CD14-positive monocyte (primary cell): Measurements from ENCODE around the gene GAPVD1. TPM values are rescaled to one million over a fixed set of nuclear protein-coding genes. Genes with fewer than 3 reads are reported as not detected.

ENCODE experiments used
- DNase-seq, 3 donors: peaks; one replicate each; pipeline ENCODE4 v3.0.0-alpha.2; 2011 to 2022
- H2AFZ ChIP-seq: 2 replicates; pipeline ENCODE4 v1.6.0; 2012; ENCODE audit warnings: mild to moderate bottlenecking, low read depth, low read length, inconsistent platforms; ENCODE audit not compliant: insufficient read depth, poor library complexity, severe bottlenecking
- H3K27ac ChIP-seq, 2 donors: 1 replicate in 1 of 2; 2 replicates in 1 of 2; pipeline ENCODE4 v1.5.1; 2012 to 2013; ENCODE audit warnings: low read length in 2 of 2, control low read depth in 1 of 2, inconsistent platforms in 1 of 2, low read depth in 1 of 2, mild to moderate bottlenecking in 1 of 2
- H3K27me3 ChIP-seq, 2 donors: one replicate each; pipeline versions ENCODE4 v1.6.0 to v1.6.1; 2011 to 2013; ENCODE audit warnings: low read length in 2 of 2; ENCODE audit not compliant: control insufficient read depth in 2 of 2, insufficient read depth in 2 of 2
- H3K36me3 ChIP-seq, 2 donors: replicated peaks in 1 of 2; 1 replicate in 1 of 2; 2 replicates in 1 of 2; pipeline versions ENCODE4 v1.5.1 to v1.6.1; 2012 to 2013; ENCODE audit warnings: low read length in 2 of 2, control low read depth in 1 of 2, inconsistent platforms in 1 of 2, mild to moderate bottlenecking in 1 of 2; ENCODE audit not compliant: insufficient read depth in 2 of 2, control insufficient read depth in 1 of 2
- H3K4me1 ChIP-seq, 2 donors: 1 replicate in 1 of 2; 2 replicates in 1 of 2; pipeline versions ENCODE4 v1.5.1 to v1.6.1; 2012 to 2013; ENCODE audit warnings: low read length in 2 of 2, control low read depth in 1 of 2, inconsistent platforms in 1 of 2, mild to moderate bottlenecking in 1 of 2, moderate library complexity in 1 of 2; ENCODE audit not compliant: insufficient read depth in 2 of 2, control insufficient read depth in 1 of 2
- H3K4me2 ChIP-seq: replicated peaks from 2 replicates; pipeline ENCODE3; 2012; ENCODE audit warnings: low read length, moderate library complexity, mild to moderate bottlenecking; ENCODE audit not compliant: poor library complexity, severe bottlenecking; ENCODE audit errors: extremely low read depth
- H3K4me3 ChIP-seq, 3 experiments: fragments of 200-600 bp in 1 of 3; sonication (generic) in 1 of 3; replicated peaks in 1 of 3; 1 replicate in 2 of 3; 2 replicates in 1 of 3; pipeline ENCODE4 v1.5.1; 2011 to 2013; ENCODE audit warnings: low read length in 3 of 3, mild to moderate bottlenecking in 3 of 3, control low read depth in 2 of 3, low read depth in 2 of 3, inconsistent platforms in 1 of 3, moderate library complexity in 1 of 3
- H3K79me2 ChIP-seq: 2 replicates; pipeline ENCODE4 v1.6.0; 2012; ENCODE audit warnings: mild to moderate bottlenecking, control low read depth, inconsistent platforms, low read length, moderate library complexity; ENCODE audit not compliant: insufficient read depth
- H3K9ac ChIP-seq: 2 replicates; pipeline ENCODE4 v1.6.0; 2017; ENCODE audit warnings: low read length, mild to moderate bottlenecking; ENCODE audit not compliant: insufficient read depth, poor library complexity, severe bottlenecking
- H3K9me3 ChIP-seq, 2 donors: replicated peaks in 1 of 2; 1 replicate in 1 of 2; 2 replicates in 1 of 2; pipeline versions ENCODE4 v1.5.1 to v1.6.1; 2012 to 2013; ENCODE audit warnings: low read length in 2 of 2, control low read depth in 1 of 2; ENCODE audit not compliant: control insufficient read depth in 1 of 2, insufficient read depth in 1 of 2
- H4K20me1 ChIP-seq: 2 replicates; pipeline ENCODE4 v1.6.0; 2012; ENCODE audit warnings: mild to moderate bottlenecking, low read length, control low read depth, moderate library complexity; ENCODE audit not compliant: insufficient read depth
- H3K27ac Mint-ChIP-seq, 7 donors: one replicate each; pipeline ENCODE4 v1.8.0; 2020; ENCODE audit warnings: mild to moderate bottlenecking in 7 of 7, mixed read lengths in 7 of 7, moderate library complexity in 6 of 7, inconsistent platforms in 2 of 7
- H3K27me3 Mint-ChIP-seq, 3 donors: one replicate each; pipeline ENCODE4 v1.8.0; 2021 to 2022; ENCODE audit warnings: low read depth in 3 of 3, mild to moderate bottlenecking in 3 of 3, mixed read lengths in 3 of 3, moderate library complexity in 3 of 3, inconsistent platforms in 1 of 3
- H3K36me3 Mint-ChIP-seq, 2 donors: one replicate each; pipeline ENCODE4 v1.8.0; 2020; ENCODE audit warnings: mixed read lengths in 2 of 2, inconsistent platforms in 1 of 2, mild to moderate bottlenecking in 1 of 2
- H3K4me1 Mint-ChIP-seq: one replicate; pipeline ENCODE4 v1.8.0; 2020; ENCODE audit warnings: mild to moderate bottlenecking, mixed read lengths
- H3K4me3 Mint-ChIP-seq, 2 donors: one replicate each; pipeline ENCODE4 v1.8.0; 2020; ENCODE audit warnings: mild to moderate bottlenecking in 2 of 2, mixed read lengths in 2 of 2, moderate library complexity in 1 of 2
- H3K9me3 Mint-ChIP-seq, 7 donors: one replicate each; pipeline ENCODE4 v1.8.0; 2020 to 2022; ENCODE audit warnings: mixed read lengths in 7 of 7, mild to moderate bottlenecking in 6 of 7, moderate library complexity in 6 of 7, inconsistent platforms in 2 of 7
- WGBS: methylation state at CpG from one replicate; pipeline ENCODE4 v1.1.5; 2013; ENCODE audit warnings: missing lambda C conversion rate; ENCODE audit not compliant: insufficient coverage; 5-methylcytosine and 5-hydroxymethylcytosine counted together
- intact Hi-C, 2 donors: fragments of 100-400 bp; cut with micrococcal nuclease; formaldehyde crosslinking; loops; one replicate each; pipeline versions ENCODE4 v1.15.0 to v1.15.1; 2023
- polyA plus RNA-seq, 3 donors: library from polyadenylated mRNA; depleted of rRNA in 1 of 3; unstranded in 2 of 3; stranded (reverse) in 1 of 3; fragments of 300-500 nt in 2 of 3; fragments of >200 nt in 1 of 3; fragmentation: Illumina TruSeq in 2 of 3; gene quantifications; 1 replicate in 2 of 3; 2 replicates in 1 of 3; pipeline ENCODE4 v1.2.3, GENCODE V29; 2012 to 2021
- TF ChIP-seq, protein P1 (sequence below): fragments of 200-600 bp; IDR thresholded peaks from one replicate; pipeline ENCODE4 v1.8.0; 2022; ENCODE audit warnings: antibody characterized with exemption, mild to moderate bottlenecking

The GAPVD1 gene
- polyA plus RNA-seq, 3 donors: 18.7 to 49.2 (median 30.5) TPM

GRCh38 chr9:125246261-125246667, 15.4 kb upstream of the GAPVD1 start:
- H3K27ac ChIP-seq: no peak overlapping the region
- H3K27ac Mint-ChIP-seq: peak overlapping the region in 1 of 7 donors; percentile 69
- DNase-seq: no peak
- peaks cover 12% of the 10 kb centered on the region for H3K79me2 ChIP-seq
- no peaks in the 10 kb centered on the region for H3K36me3 ChIP-seq
- intact Hi-C loops: no loop called here
- H3K9me3 ChIP-seq: no peaks in the 10 kb centered on the region
- H3K4me1 Mint-ChIP-seq: peaks cover 32% of the 10 kb centered on the region
- H4K20me1 ChIP-seq: no peaks in the 10 kb centered on the region
- H3K27me3 Mint-ChIP-seq: peaks cover 0 to 2% (median 0%) of the 10 kb centered on the region in 3 donors
- peaks cover 20 to 37% of the 10 kb centered on the region in 2 donors for H3K4me1 ChIP-seq
- H3K36me3 Mint-ChIP-seq: no peaks in the 10 kb centered on the region
- TF ChIP-seq, protein P1, sequence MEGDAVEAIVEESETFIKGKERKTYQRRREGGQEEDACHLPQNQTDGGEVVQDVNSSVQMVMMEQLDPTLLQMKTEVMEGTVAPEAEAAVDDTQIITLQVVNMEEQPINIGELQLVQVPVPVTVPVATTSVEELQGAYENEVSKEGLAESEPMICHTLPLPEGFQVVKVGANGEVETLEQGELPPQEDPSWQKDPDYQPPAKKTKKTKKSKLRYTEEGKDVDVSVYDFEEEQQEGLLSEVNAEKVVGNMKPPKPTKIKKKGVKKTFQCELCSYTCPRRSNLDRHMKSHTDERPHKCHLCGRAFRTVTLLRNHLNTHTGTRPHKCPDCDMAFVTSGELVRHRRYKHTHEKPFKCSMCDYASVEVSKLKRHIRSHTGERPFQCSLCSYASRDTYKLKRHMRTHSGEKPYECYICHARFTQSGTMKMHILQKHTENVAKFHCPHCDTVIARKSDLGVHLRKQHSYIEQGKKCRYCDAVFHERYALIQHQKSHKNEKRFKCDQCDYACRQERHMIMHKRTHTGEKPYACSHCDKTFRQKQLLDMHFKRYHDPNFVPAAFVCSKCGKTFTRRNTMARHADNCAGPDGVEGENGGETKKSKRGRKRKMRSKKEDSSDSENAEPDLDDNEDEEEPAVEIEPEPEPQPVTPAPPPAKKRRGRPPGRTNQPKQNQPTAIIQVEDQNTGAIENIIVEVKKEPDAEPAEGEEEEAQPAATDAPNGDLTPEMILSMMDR: no peak
- no peak overlapping the region for H3K9ac ChIP-seq
- H3K27me3 ChIP-seq: no peaks in the 10 kb centered on the region
- no peak overlapping the region for H3K4me2 ChIP-seq
- WGBS: 41% methylated on average over 6 of the region's 6 CpGs
- no peak overlapping the region for H3K4me3 ChIP-seq
- no peak overlapping the region for H3K4me3 Mint-ChIP-seq
- no peak overlapping the region for H2AFZ ChIP-seq
- H3K9me3 Mint-ChIP-seq: peaks cover 0 to 3% (median 0%) of the 10 kb centered on the region in 7 donors

- H3K4me1 Mint-ChIP-seq: peaks cover 20% of the 10 kb centered on the region
- H3K27me3 ChIP-seq: no peaks in the 10 kb centered on the region
- no peak overlapping the region for H3K27ac ChIP-seq
- H4K20me1 ChIP-seq: no peaks in the 10 kb centered on the region
- H3K9me3 ChIP-seq: no peaks in the 10 kb centered on the region
- H3K4me1 ChIP-seq: peaks cover 19 to 23% of the 10 kb centered on the region in 2 donors
- no peak overlapping the region for H2AFZ ChIP-seq
- H3K9ac ChIP-seq: no peak overlapping the region
- no peak for DNase-seq
- TF ChIP-seq, protein P1: no peak
- H3K36me3 ChIP-seq: no peaks in the 10 kb centered on the region
- no peak overlapping the region for H3K4me2 ChIP-seq
- H3K4me3 ChIP-seq: no peak overlapping the region
- peaks cover 0 to under 1% (median 0%) of the 10 kb centered on the region in 3 donors for H3K27me3 Mint-ChIP-seq
- no peaks in the 10 kb centered on the region for H3K9me3 Mint-ChIP-seq
- H3K4me3 Mint-ChIP-seq: no peak overlapping the region
- H3K79me2 ChIP-seq: no peaks in the 10 kb centered on the region
- no peaks in the 10 kb centered on the region for H3K36me3 Mint-ChIP-seq
- H3K27ac Mint-ChIP-seq: no peak overlapping the region
- intact Hi-C loops: no loop called here
These were observed 7.4 kb upstream of the GAPVD1 start for GRCh38 chr9:125254231-125254630.
